ENCODE results near the gene ZNF35.

Gene ZNF35

DNA sequence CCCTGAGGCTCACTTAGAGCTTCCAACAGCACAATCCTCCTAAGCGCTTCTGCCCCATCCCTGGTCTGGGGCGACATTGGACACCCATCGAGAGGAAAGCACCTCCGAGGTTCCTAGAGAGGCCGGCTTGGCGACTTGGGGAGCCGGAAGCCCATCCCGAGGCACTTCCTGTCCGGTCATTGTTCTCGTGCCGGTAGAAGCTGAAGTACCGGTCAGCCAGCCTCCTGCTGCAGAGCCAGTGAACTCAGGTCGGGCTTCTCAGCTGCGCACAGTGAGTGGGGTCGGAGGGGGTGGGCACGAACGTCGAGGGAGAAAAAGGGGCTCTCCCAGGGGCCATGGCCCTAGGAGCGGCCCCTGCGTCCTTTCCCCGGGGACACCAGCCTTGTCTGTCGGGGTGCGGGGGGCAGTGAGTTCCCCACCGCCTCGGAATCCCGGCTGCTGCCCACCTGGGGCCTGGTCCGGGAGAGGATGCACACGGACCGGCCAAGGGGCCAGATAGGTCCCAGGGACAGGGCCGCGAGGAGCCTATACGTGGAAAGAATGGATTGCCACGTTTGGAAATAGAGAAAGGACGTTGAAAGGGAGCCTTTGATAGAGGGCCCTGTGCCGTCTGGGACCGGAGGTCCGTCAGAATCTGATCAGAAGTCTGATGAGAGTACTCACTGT lies at the start of gene ZNF35:
Gene ZNF35, plus strand, starts transcription at position 169 of the 666 bp plus-strand sequence. CDS start 2,336 bp downstream, outside the sequence.
- TF ChIP-seq, protein P1, sequence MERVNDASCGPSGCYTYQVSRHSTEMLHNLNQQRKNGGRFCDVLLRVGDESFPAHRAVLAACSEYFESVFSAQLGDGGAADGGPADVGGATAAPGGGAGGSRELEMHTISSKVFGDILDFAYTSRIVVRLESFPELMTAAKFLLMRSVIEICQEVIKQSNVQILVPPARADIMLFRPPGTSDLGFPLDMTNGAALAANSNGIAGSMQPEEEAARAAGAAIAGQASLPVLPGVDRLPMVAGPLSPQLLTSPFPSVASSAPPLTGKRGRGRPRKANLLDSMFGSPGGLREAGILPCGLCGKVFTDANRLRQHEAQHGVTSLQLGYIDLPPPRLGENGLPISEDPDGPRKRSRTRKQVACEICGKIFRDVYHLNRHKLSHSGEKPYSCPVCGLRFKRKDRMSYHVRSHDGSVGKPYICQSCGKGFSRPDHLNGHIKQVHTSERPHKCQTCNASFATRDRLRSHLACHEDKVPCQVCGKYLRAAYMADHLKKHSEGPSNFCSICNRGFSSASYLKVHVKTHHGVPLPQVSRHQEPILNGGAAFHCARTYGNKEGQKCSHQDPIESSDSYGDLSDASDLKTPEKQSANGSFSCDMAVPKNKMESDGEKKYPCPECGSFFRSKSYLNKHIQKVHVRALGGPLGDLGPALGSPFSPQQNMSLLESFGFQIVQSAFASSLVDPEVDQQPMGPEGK (CRISPR knock-in tag; IDR thresholded peaks at IDR 0.05; ENCODE audit: borderline replicate concordance), result 0 out of 2 replicates have a peak, but pooled peaks have one; percentile 17
- 0 out of 2 replicates have a peak, but pooled peaks have one; percentile 46 for TF ChIP-seq TOX (CRISPR knock-in tag; IDR thresholded peaks at IDR 0.05; ENCODE audit: borderline replicate concordance)
- TF ChIP-seq OSR1 (CRISPR knock-in tag; IDR thresholded peaks at IDR 0.05), result no peak
- peak; percentile 98 for ATAC-seq

DNA sequence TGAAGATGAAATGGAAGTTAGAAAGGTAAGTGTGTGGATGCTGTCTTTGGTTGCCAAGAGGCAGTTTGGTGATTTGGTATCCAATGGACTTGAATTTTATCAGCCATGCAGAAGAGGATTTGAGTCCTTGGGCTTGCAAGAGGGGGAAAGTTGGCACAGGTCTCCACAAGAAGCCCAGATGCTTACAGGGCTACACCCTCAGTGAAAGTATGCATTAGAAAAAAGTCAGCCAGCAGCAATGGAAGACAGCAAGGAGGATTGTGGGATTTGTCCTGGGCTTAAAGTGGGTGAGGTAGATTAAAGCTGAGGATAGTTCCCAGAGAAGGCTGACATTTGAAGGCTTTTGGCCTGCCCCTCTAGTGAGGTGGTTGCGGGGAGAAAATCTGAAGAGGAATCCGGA lies 46.8 kb upstream of the ZNF35 start:
- ATAC-seq, result no peak
- TF ChIP-seq, protein P2, sequence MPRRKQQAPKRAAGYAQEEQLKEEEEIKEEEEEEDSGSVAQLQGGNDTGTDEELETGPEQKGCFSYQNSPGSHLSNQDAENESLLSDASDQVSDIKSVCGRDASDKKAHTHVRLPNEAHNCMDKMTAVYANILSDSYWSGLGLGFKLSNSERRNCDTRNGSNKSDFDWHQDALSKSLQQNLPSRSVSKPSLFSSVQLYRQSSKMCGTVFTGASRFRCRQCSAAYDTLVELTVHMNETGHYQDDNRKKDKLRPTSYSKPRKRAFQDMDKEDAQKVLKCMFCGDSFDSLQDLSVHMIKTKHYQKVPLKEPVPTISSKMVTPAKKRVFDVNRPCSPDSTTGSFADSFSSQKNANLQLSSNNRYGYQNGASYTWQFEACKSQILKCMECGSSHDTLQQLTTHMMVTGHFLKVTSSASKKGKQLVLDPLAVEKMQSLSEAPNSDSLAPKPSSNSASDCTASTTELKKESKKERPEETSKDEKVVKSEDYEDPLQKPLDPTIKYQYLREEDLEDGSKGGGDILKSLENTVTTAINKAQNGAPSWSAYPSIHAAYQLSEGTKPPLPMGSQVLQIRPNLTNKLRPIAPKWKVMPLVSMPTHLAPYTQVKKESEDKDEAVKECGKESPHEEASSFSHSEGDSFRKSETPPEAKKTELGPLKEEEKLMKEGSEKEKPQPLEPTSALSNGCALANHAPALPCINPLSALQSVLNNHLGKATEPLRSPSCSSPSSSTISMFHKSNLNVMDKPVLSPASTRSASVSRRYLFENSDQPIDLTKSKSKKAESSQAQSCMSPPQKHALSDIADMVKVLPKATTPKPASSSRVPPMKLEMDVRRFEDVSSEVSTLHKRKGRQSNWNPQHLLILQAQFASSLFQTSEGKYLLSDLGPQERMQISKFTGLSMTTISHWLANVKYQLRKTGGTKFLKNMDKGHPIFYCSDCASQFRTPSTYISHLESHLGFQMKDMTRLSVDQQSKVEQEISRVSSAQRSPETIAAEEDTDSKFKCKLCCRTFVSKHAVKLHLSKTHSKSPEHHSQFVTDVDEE (CRISPR knock-in tag; IDR thresholded peaks at IDR 0.05), result no peak
- no peak for TF ChIP-seq OSR1 (CRISPR knock-in tag; IDR thresholded peaks at IDR 0.05)
- no peak for TF ChIP-seq ARNTL (CRISPR knock-in tag; IDR thresholded peaks at IDR 0.05; ENCODE audit: borderline replicate concordance, low read depth)
- TF ChIP-seq, protein P3, sequence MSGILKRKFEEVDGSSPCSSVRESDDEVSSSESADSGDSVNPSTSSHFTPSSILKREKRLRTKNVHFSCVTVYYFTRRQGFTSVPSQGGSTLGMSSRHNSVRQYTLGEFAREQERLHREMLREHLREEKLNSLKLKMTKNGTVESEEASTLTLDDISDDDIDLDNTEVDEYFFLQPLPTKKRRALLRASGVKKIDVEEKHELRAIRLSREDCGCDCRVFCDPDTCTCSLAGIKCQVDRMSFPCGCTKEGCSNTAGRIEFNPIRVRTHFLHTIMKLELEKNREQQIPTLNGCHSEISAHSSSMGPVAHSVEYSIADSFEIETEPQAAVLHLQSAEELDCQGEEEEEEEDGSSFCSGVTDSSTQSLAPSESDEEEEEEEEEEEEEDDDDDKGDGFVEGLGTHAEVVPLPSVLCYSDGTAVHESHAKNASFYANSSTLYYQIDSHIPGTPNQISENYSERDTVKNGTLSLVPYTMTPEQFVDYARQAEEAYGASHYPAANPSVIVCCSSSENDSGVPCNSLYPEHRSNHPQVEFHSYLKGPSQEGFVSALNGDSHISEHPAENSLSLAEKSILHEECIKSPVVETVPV (CRISPR knock-in tag; IDR thresholded peaks at IDR 0.05), result no peak
- TF ChIP-seq CSDC2 (CRISPR knock-in tag; IDR thresholded peaks at IDR 0.05), result no peak
- no peak for TF ChIP-seq ZNF70 (CRISPR knock-in tag; IDR thresholded peaks at IDR 0.05)
- TF ChIP-seq TCF4 (CRISPR knock-in tag; IDR thresholded peaks at IDR 0.05; ENCODE audit: borderline replicate concordance), result no peak
- TF ChIP-seq SNAI2 (CRISPR knock-in tag; IDR thresholded peaks at IDR 0.05), result no peak
- no peak for TF ChIP-seq BACH2 (CRISPR knock-in tag; IDR thresholded peaks at IDR 0.05; ENCODE audit: borderline replicate concordance)
- no peak for TF ChIP-seq GLIS3 (CRISPR knock-in tag; IDR thresholded peaks at IDR 0.05)
- TF ChIP-seq ESRRG (CRISPR knock-in tag; IDR thresholded peaks at IDR 0.05), result no peak
- TF ChIP-seq, protein P4, sequence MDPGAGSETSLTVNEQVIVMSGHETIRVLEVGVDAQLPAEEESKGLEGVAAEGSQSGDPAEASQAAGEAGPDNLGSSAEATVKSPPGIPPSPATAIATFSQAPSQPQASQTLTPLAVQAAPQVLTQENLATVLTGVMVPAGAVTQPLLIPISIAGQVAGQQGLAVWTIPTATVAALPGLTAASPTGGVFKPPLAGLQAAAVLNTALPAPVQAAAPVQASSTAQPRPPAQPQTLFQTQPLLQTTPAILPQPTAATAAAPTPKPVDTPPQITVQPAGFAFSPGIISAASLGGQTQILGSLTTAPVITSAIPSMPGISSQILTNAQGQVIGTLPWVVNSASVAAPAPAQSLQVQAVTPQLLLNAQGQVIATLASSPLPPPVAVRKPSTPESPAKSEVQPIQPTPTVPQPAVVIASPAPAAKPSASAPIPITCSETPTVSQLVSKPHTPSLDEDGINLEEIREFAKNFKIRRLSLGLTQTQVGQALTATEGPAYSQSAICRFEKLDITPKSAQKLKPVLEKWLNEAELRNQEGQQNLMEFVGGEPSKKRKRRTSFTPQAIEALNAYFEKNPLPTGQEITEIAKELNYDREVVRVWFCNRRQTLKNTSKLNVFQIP (CRISPR knock-in tag; IDR thresholded peaks at IDR 0.05; ENCODE audit: borderline replicate concordance, low read depth), result no peak
- no peak for TF ChIP-seq RARB (CRISPR knock-in tag; IDR thresholded peaks at IDR 0.05)
- TF ChIP-seq PPARA (CRISPR knock-in tag; IDR thresholded peaks at IDR 0.05; ENCODE audit: borderline replicate concordance), result no peak
- no peak for TF ChIP-seq ISL1 (CRISPR knock-in tag; IDR thresholded peaks at IDR 0.05)
- no peak for TF ChIP-seq ZNF8 (CRISPR knock-in tag; IDR thresholded peaks at IDR 0.05)
- no peak for TF ChIP-seq ZFP3 (CRISPR knock-in tag; IDR thresholded peaks at IDR 0.05)
- TF ChIP-seq, protein P5, sequence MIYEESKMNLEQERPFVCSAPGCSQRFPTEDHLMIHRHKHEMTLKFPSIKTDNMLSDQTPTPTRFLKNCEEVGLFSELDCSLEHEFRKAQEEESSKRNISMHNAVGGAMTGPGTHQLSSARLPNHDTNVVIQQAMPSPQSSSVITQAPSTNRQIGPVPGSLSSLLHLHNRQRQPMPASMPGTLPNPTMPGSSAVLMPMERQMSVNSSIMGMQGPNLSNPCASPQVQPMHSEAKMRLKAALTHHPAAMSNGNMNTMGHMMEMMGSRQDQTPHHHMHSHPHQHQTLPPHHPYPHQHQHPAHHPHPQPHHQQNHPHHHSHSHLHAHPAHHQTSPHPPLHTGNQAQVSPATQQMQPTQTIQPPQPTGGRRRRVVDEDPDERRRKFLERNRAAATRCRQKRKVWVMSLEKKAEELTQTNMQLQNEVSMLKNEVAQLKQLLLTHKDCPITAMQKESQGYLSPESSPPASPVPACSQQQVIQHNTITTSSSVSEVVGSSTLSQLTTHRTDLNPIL (CRISPR knock-in tag; IDR thresholded peaks at IDR 0.05; ENCODE audit: low read depth), result no peak
- no peak for TF ChIP-seq ZC3H10 (CRISPR knock-in tag; IDR thresholded peaks at IDR 0.05)
- TF ChIP-seq TOX (CRISPR knock-in tag; IDR thresholded peaks at IDR 0.05; ENCODE audit: borderline replicate concordance), result no peak

DNA sequence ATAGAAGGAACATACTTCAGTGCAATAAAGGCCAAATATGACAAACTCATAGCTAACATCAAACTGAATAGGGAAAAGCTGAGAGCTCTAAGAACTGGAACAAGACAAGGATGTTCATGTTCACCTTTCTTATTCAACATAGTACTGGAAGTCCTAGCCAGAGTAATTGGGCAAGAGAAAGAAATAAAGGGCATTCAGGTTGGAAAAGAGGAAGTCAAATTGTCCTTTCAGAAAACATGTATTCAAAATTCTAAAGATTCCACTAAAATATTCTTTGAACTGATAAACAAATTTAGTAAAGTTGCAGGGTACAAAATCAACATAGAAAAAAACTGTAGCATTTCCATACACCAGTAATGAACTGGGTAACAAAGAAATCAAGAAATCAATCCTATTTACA lies 35.9 kb upstream of the ZNF35 start:
- TF ChIP-seq ZFP3 (CRISPR knock-in tag; IDR thresholded peaks at IDR 0.05) (no peak), ZNF70 (CRISPR knock-in tag; IDR thresholded peaks at IDR 0.05) (no peak), CSDC2 (CRISPR knock-in tag; IDR thresholded peaks at IDR 0.05) (no peak), PPARA (CRISPR knock-in tag; IDR thresholded peaks at IDR 0.05; ENCODE audit: borderline replicate concordance) (no peak)
- TF ChIP-seq, protein P2 (CRISPR knock-in tag; IDR thresholded peaks at IDR 0.05), result no peak
- TF ChIP-seq, protein P1 (CRISPR knock-in tag; IDR thresholded peaks at IDR 0.05; ENCODE audit: borderline replicate concordance), result no peak
- no peak for ATAC-seq
